AG04450 (cell line): ENCODE results near the gene LHX5. TPM values are rescaled to one million over a fixed set of nuclear protein-coding genes. Genes with fewer than 3 reads are reported as not detected.

Experiments used
- CTCF ChIA-PET: fragments of 300-600, 350-600 bp; formaldehyde crosslinking; extraction: SDS; loops from one replicate; lab custom pipeline; 2022; ENCODE audit warnings: antibody characterized with exemption, inconsistent platforms; lab: Charles Lee
- POLR2A ChIA-PET: fragments of 350-600 bp; formaldehyde crosslinking; extraction: SDS; loops from one replicate; lab custom pipeline; 2021; ENCODE audit warnings: antibody characterized with exemption, inconsistent platforms; lab: Yijun Ruan, JAX
- DNase-seq: peaks from one replicate; pipeline ENCODE4 v3.0.0-alpha.2; 2011; ENCODE audit warnings: low read depth, low spot score
- H3K27ac ChIP-seq: one replicate; pipeline ENCODE4 v1.5.1; 2012; ENCODE audit warnings: low read depth, low read length, control low read depth
- H3K27me3 ChIP-seq: one replicate; pipeline ENCODE4 v1.6.0; 2012; ENCODE audit warnings: low read length; ENCODE audit not compliant: control insufficient read depth, insufficient read depth
- H3K4me3 ChIP-seq: 2 replicates; pipeline ENCODE4 v1.5.1; 2011; ENCODE audit warnings: mild to moderate bottlenecking, low read depth, low read length, control low read depth
- H3K9me3 ChIP-seq: 2 replicates; pipeline ENCODE4 v1.5.1; 2012; ENCODE audit warnings: low read length; ENCODE audit not compliant: control insufficient read depth, insufficient read depth
- CTCF ChIP-seq: IDR thresholded peaks from 2 replicates; pipeline ENCODE4 v1.5.1; 2011; ENCODE audit warnings: low read depth, low read length, control low read depth, inconsistent platforms
- polyA plus RNA-seq: library from polyadenylated mRNA; depleted of rRNA; stranded (reverse); fragments of >200 nt; gene quantifications from 2 replicates; pipeline ENCODE4 v1.2.3, GENCODE V29; 2011

LHX5 gene
- polyA plus RNA-seq, 1 experiment: not detected

DNA sequence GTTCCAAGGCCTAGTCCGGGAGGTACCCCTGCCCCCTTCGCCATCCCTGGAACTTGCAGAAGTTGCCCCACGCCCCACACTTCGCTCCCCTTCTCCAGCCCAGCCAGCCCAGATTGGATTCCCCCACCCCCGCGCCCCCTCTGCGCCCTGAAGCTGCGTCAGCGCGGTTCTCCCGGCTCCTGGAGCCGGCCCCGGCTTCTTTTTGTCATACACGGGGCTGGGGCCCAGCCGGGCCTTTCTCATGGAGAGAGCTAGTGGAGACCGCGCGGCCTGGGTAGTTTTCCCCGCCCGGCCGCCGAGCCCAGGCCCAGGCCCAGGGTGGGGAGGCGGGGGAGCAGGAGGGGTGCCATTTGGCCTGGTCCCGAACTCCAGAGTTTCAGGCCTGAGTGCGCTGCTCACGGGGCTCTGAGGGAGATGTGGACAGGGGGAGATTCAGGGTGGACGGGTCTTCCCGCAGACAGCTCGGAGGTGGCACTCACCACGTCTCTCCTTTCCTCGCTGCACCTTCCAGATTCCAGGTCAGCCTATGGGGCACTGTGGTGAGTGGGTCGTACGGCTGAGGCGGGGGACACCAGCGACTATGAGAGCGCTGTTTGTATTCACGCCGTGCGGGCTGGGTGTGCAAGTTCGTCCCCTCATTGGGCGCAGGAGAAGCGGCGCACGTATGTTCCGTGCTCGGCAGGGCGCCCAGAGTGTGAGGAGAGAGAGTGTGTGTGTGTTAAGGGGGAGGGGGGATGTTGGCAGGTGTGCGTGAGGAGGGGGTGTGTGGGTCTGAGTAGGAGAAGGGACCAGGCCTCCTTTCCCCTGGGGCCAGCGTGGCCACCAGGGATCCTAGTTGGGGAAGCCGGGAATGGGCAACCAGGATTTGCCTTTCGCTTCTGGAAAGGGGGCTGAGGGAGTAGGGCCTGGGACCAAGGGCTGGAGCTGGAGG, 785 bp upstream of the LHX5 start:
- Histone ChIP-seq H3K27me3 (peaks cover 92% of the 10 kb centered on the region), H3K27ac (no peak overlapping the region), H3K9me3 (no peaks in the 10 kb centered on the region; the same call in 1 of the 2 replicates), H3K4me3 (no peak overlapping the region)
- TF ChIP-seq CTCF: no peak
- DNase-seq: no peak
- ChIA-PET POLR2A (no interaction called here), CTCF (interaction anchor here (1.5 to 2.1 kb wide), 2 partner anchors 11 to 440 kb away, joined by 3 to 10 read pairs; no protein-coding TSS in a partner anchor)

DNA sequence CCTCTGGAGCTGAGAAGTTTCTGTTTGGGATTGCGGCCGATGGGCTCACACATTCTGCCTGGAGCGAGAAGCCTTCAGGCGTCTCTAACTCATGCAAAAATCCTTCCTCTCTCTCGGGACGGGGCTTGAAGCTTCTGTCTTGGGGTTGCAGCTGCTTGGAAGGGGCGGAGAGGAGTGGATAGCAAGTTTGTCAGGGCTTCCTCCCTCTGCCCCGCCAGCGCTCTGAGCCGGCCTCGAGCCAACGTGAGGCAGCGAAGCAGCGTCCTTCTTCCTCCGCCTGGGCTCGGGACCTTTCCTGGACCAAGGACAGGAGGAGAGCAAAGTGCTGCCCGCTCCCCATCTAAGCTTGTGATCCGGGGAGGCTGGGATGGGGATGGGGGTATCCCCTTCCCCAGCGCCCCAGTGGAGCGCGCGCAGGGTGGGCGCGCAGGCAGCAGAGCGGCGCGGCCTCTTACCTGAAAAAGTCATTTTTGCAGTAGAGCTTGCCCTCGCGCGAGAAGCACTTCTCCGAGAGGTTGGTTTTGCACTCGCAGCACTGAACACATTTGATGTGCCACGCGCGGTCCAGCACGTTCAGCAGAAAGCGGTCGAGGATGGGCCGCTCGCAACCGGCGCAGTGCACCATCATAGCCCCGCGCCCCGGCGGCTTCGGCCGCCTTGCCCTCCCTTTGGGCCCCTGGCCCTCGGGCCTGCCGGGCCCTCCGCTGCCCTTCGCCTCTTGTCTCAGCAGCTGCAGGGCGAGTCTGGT, 626 bp downstream of the LHX5 start:
- Histone ChIP-seq H3K27ac (no peak overlapping the region), H3K4me3 (no peak overlapping the region), H3K27me3 (peaks cover 96% of the 10 kb centered on the region), H3K9me3 (no peaks in the 10 kb centered on the region; the same call in 1 of the 2 replicates)
- ChIA-PET POLR2A (interaction anchor here (0.6 kb wide), 1 partner anchor 285 kb away, joined by 3 read pairs; the partner anchor contains the start of gene RITA1), CTCF (interaction anchor here (1.2 kb wide), 1 partner anchor 9 kb away, joined by 4 read pairs; no protein-coding TSS in a partner anchor)
- DNase-seq: no peak
- no peak for TF ChIP-seq CTCF

GRCh38 chr12:113469949-113470743, 1.5 kb downstream of the LHX5 start:
- H3K4me3 ChIP-seq: no peak overlapping the region
- no peak for TF ChIP-seq CTCF
- H3K27ac ChIP-seq: no peak overlapping the region
- peaks cover 97% of the 10 kb centered on the region for H3K27me3 ChIP-seq
- ChIA-PET POLR2A (no interaction called here), CTCF (interaction anchor here (1.0 to 1.2 kb wide), 2 partner anchors 8 to 442 kb away, joined by 4 read pairs; no protein-coding TSS in a partner anchor)
- no peak for DNase-seq
- H3K9me3 ChIP-seq: no peaks in the 10 kb centered on the region; the same call in 1 of the 2 replicates

DNA sequence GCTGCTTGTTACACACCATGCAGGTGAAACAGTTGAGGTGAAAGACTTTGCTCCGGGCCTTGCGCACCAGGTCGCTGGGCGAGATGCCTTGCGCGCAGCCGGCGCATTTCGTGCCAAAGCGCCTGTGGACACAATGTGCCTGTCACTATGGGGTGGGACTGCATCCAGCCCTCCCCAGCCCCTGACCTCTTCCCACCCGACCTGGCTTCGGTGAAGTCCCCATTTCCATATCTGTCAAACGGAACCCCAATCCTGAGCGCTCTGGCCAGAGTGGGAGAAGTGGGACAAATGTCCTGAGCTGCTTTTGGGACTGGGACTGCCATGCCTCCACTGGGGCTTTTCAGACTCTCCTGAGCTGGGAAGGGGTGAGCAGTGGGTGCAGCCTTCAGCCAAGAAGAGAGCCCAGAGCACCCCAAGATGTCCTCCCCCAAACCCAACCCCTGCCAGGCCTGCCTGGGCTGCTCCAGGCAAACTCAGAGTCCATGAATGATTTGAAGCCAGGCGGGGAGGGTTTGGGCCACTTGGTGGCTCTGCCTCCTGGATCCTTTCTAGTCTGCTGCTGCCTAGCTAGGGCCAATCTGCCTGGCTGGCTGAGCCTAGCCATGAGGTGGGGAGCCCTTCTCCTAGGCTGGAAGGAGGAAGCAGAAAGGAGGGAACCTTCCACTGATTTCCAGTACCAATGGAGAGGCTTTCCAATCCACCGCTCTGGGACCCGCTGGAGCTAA, 2.3 kb downstream of the LHX5 start:
- no peak for DNase-seq
- no peaks in the 10 kb centered on the region; the same call in 1 of the 2 replicates for H3K9me3 ChIP-seq
- no peak overlapping the region for H3K4me3 ChIP-seq
- TF ChIP-seq CTCF: no peak
- CTCF ChIA-PET: interaction anchor here (1.0 kb wide), 1 partner anchor 443 kb away, joined by 4 read pairs; no protein-coding TSS in a partner anchor
- POLR2A ChIA-PET: no interaction called here
- peaks cover 97% of the 10 kb centered on the region for H3K27me3 ChIP-seq
- H3K27ac ChIP-seq: no peak overlapping the region
